Smooth muscle cell of the pulmonary artery (primary cell): Measurements from ENCODE around the gene NACC1. TPM values are rescaled to one million over a fixed set of nuclear protein-coding genes. Genes with fewer than 3 reads are reported as not detected.

Experiments used
- total RNA-seq: library from RNA; depleted of rRNA; stranded (reverse); fragments of >200 nt; gene quantifications from 2 replicates; pipeline ENCODE4 v1.2.3, GENCODE V29; 2014

Gene NACC1
- total RNA-seq, result 67.1 and 96.6 TPM in 2 replicates

GRCh38 chr19:13117772-13118423, at the start of gene NACC1:
Gene NACC1 (plus strand): TSS chr19:13118264. CDS start chr19:13135208, 16,944 bp downstream.

GRCh38 chr19:13102666-13103580, 15.1 kb upstream of the NACC1 start, which contains the start of gene LYL1:
Gene LYL1 (minus strand): TSS chr19:13102858. CDS start chr19:13101171, 1,687 bp downstream.

GRCh38 chr19:13116282-13117175, 1.5 kb upstream of the NACC1 start, which contains the start of gene TRMT1:
Gene TRMT1 (minus strand): TSS chr19:13116740. CDS start chr19:13116399, 341 bp downstream.

GRCh38 chr19:13150187-13150930, 32.3 kb downstream of the NACC1 start, which contains the start of the genes IER2 and STX10:
Gene IER2 (plus strand): TSS chr19:13150411. CDS start chr19:13153187, 2,776 bp downstream.
Gene STX10 (minus strand): TSS chr19:13150375. CDS start chr19:13150173, 202 bp downstream.

Other genes with a start within 250 kb of the NACC1 start
- gene DNASE2, start 236.8 kb upstream of the NACC1 start, total RNA-seq, result 40.5 and 57.0 TPM in 2 replicates
- gene KLF1, start 231.1 kb upstream of the NACC1 start, total RNA-seq, result not detected in 2 replicates
- 16.0 and 23.4 TPM in 2 replicates for gene GCDH, start 227.1 kb upstream of the NACC1 start, total RNA-seq
- gene SYCE2, start 199.0 kb upstream of the NACC1 start, total RNA-seq, result 0.07 and 0.23 TPM in 2 replicates
- gene FARSA, start 184.6 kb upstream of the NACC1 start, total RNA-seq, result 71.0 and 86.5 TPM in 2 replicates
- 1,777 and 1,839 TPM in 2 replicates for gene CALR, start 179.7 kb upstream of the NACC1 start, total RNA-seq
- gene RAD23A, start 172.4 kb upstream of the NACC1 start, total RNA-seq, result 108 and 160 TPM in 2 replicates
- 9.5 and 12.9 TPM in 2 replicates for gene GADD45GIP1, start 161.0 kb upstream of the NACC1 start, total RNA-seq
- gene DAND5, start 148.7 kb upstream of the NACC1 start, total RNA-seq, result 0.07 and 0.13 TPM in 2 replicates
- gene NFIX, start 122.8 kb upstream of the NACC1 start, total RNA-seq, result 125 and 151 TPM in 2 replicates
- 0.91 and 1.3 TPM in 2 replicates for gene LYL1, start 15.4 kb upstream of the NACC1 start, total RNA-seq
- gene TRMT1, start 1.5 kb upstream of the NACC1 start, total RNA-seq, result 26.5 and 39.4 TPM in 2 replicates
- 35.2 and 42.2 TPM in 2 replicates for gene STX10, start 32.1 kb downstream of the NACC1 start, total RNA-seq
- gene IER2, start 32.1 kb downstream of the NACC1 start, total RNA-seq, result 13.2 and 25.9 TPM in 2 replicates